NCI-H1417 (cell line): ENCODE results near the gene PTCD2.
A peak's percentile ranks its signal among the peaks of the same experiment; 100 is the strongest.
"Not testable (repeated sequence)": the region's sequence is repeated elsewhere in the genome, so short reads cannot be mapped to it uniquely, and the experiment has no call there.

ENCODE experiments used
- DNase-seq, 3 experiments: peaks; one replicate each; lab custom pipeline; 2025; lab: John Stamatoyannopoulos, UW

PTCD2 gene

GRCh38 chr5:72298136-72298535 lies 22.0 kb upstream of the PTCD2 start:
- DNase-seq = not testable (repeated sequence)

- DNase-seq = no peak
These were observed 21.5 kb upstream of the PTCD2 start for GRCh38 chr5:72298711-72299110.

- DNase-seq = no peak
These were observed 19.4 kb upstream of the PTCD2 start for GRCh38 chr5:72300590-72301339.

- DNase-seq = no peak
These were observed 18.6 kb upstream of the PTCD2 start for GRCh38 chr5:72301557-72301956.

- DNase-seq = no peak
These were observed 18.0 kb upstream of the PTCD2 start for GRCh38 chr5:72302171-72302570.

- DNase-seq = no peak
These were observed 14.7 kb upstream of the PTCD2 start for GRCh38 chr5:72305194-72306142.

GRCh38 chr5:72307573-72307967 lies 12.6 kb upstream of the PTCD2 start:
- DNase-seq = no peak

GRCh38 chr5:72307968-72308852 lies 12.0 kb upstream of the PTCD2 start:
- DNase-seq = peak; percentile 93 to 97 (median 96)

- no peak for DNase-seq
These were observed 11.4 kb upstream of the PTCD2 start for GRCh38 chr5:72308853-72309191.

GRCh38 chr5:72313141-72313540 lies 7.0 kb upstream of the PTCD2 start:
- no peak for DNase-seq

GRCh38 chr5:72314571-72315172 lies 5.5 kb upstream of the PTCD2 start:
- DNase-seq = peak in 1 of 3 experiments; percentile 3

GRCh38 chr5:72319435-72319975 lies 668 bp upstream of the PTCD2 start:
- not testable (repeated sequence) for DNase-seq

GRCh38 chr5:72324189-72324825 lies 4.1 kb downstream of the PTCD2 start:
- DNase-seq = no peak

- DNase-seq = no peak
These were observed 5.6 kb downstream of the PTCD2 start for GRCh38 chr5:72325566-72326305.

GRCh38 chr5:72326306-72326649 lies 6.1 kb downstream of the PTCD2 start:
- no peak for DNase-seq

GRCh38 chr5:72328172-72328571 lies 8.0 kb downstream of the PTCD2 start:
- peak in 1 of 3 experiments; percentile 88 for DNase-seq

- DNase-seq = no peak
These were observed 10.5 kb downstream of the PTCD2 start for GRCh38 chr5:72330712-72331111.

- no peak for DNase-seq
These were observed 17.0 kb downstream of the PTCD2 start for GRCh38 chr5:72337159-72337558.

GRCh38 chr5:72338689-72339209 lies 18.6 kb downstream of the PTCD2 start:
- no peak for DNase-seq

- no peak for DNase-seq
These were observed 26.2 kb downstream of the PTCD2 start for GRCh38 chr5:72346398-72346797.
